Stimulated activated CD4-positive, alpha-beta T cell treated with anti-CD3 and anti-CD28 coated beads, TNF-alpha, amount 100 ng/mL, for 4 hours (primary cell): Measurements from ENCODE around the gene C9orf72.
"Not testable (repeated sequence)": the region's sequence is repeated elsewhere in the genome, so short reads cannot be mapped to it uniquely, and the experiment has no call there.

Experiments
- DNase-seq, 3 experiments: peaks; one replicate each; pipeline ENCODE4 v3.0.0-alpha.2; 2020; ENCODE audit warnings: low read depth in 3 of 3

Gene C9orf72

DNA sequence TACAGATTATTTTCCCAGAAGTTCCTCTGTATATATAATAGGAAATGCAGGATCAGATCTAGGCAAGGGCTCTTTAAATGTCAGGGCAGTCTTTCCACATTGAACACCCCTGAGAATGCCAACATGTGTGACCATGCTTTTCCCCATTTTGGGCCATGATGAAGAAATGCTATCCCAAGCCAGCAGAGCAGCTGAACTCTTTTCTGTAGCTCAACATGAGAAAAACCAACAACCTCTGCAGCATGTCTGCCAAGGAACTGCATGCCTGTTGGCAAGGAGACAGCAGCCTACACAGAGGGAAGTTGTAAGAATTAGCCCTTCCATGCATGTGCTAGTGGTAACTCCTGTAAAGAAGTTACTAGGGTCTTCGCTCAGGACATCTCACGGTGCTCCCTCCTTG is 58.7 kb downstream of the C9orf72 start:
- DNase-seq, result no peak

GRCh38 chr9:27511771-27512170 is 61.5 kb downstream of the C9orf72 start:
- DNase-seq, result no peak

DNA sequence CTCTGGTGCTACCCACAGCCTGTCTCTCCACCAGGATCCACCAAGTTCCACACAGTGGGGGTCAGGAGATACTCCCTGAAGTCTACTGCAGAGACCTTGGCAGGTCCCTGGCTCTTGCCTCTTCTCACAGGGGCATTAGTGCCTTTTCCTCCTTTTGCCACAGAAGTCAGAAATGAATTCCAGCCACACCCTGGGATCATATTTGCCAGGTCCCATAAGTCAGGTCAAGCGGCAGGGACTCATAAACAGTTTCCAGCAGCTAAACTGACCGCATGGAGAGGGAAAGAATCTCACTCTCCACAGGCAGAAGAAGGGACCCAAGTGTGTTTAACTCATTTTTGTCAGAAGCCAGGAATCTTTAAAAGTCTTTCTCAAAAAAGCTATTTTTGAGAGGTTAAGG is 62.5 kb downstream of the C9orf72 start:
- no peak for DNase-seq

- DNase-seq, result no peak
Measured at GRCh38 chr9:27506981-27507380, 66.3 kb downstream of the C9orf72 start.

GRCh38 chr9:27505744-27506161 is 67.5 kb downstream of the C9orf72 start:
- DNase-seq, result no peak

GRCh38 chr9:27504259-27504658 is 69.0 kb downstream of the C9orf72 start:
- DNase-seq, result no peak

DNA sequence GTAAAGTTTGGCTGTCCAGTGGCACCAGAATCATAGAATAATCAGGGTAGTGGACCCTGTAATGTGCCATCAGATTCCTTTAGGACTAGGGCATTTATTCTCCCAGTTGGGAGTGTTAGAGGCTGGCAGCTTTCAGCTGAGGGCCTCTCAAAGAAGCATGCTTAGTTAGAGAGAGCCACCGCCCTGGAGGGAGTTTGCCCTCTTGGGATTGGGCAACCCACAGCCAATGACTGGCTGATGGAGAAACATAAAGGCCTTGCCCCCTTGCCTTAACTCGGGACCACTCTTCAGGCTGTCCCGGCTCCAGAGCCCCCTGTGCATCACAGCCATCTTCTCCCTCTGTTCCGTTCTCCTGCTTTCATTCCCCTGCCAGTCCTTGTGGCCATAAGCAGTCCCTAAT is 69.7 kb downstream of the C9orf72 start:
- DNase-seq, result no peak

DNA sequence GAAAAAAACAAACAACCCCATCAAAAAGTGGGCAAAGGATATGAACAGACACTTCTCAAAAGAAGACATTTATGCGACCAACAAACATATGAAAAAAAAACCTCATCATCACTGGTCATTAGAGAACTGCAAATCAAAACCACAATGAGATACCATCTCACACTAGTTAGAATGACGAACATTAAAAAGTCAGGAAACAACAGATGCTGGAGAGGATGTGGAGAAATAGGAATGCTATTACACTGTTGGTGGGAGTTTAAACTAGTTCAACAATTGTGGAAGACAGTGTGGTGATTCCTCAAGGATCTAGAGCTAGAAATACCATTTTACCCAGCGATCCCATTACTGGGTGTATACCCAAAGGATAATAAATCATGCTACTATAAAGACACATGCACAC is 72.4 kb downstream of the C9orf72 start:
- not testable (repeated sequence) for DNase-seq

- no peak for DNase-seq
Measured at GRCh38 chr9:27499451-27499850, 73.8 kb downstream of the C9orf72 start.

DNA sequence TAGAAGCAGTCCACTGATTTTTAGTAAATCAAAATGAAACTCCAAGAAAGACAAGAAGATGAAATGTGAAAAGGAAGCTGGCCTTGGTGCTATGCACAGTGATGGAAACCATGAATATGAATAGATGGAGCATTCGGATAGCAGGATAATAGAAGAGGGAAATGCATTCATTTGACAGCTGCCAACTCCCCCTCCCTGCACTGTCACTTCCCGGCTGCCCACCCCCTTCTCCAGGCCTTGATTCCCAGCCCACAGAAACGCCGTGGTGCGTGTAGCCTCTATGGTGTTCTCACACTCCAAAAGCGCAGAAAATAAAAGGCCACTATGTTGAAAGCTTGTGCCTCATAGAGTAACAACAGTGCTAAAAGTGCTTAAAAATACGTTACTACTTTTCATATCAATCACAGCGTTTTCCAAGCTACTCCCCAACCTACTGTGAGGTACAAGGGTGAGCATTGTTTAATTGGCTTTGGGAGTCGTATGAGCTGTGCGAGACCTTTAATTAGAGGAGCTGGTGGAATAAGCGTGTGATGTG is 75.3 kb downstream of the C9orf72 start:
- DNase-seq, result no peak
